Naive thymus-derived CD8-positive, alpha-beta T cell (primary cell): ENCODE data around the gene PLA2G15. TPM values are rescaled to one million over a fixed set of nuclear protein-coding genes. Genes with fewer than 3 reads are reported as not detected.

Experiments
- ATAC-seq, 2 donors: fragments of 150-1000 bp; cut with Tn5 transposase in 1 of 2; sonication (Bioruptor Pico), chemical (Tn5 transposase) in 1 of 2; 1 replicate in 1 of 2; 2 replicates in 1 of 2; pipeline ENCODE4 v1.10.0; 2021; ENCODE audit warnings: mild to moderate bottlenecking in 2 of 2, moderate library complexity in 2 of 2
- POLR2A ChIA-PET: fragments of 350-600 bp; sonication (Branson Sonifier 250); formaldehyde crosslinking; loops from one replicate; lab custom pipeline; 2021; ENCODE audit warnings: antibody characterized with exemption; lab: Charles Lee
- DNase-seq, 10 donors: peaks; one replicate each; pipeline versions ENCODE4 v3.0.0 to v3.0.0-alpha.2; 2020 to 2022
- H3K27ac Mint-ChIP-seq, 10 donors: one replicate each; pipeline ENCODE4 v1.8.0; 2020 to 2022; ENCODE audit warnings: mild to moderate bottlenecking in 10 of 10, mixed read lengths in 10 of 10, moderate library complexity in 4 of 10, inconsistent platforms in 1 of 10
- H3K27me3 Mint-ChIP-seq, 5 donors: one replicate each; pipeline ENCODE4 v1.8.0; 2021 to 2022; ENCODE audit warnings: mixed read lengths in 5 of 5
- H3K36me3 Mint-ChIP-seq, 3 donors: one replicate each; pipeline ENCODE4 v1.8.0; 2020 to 2022; ENCODE audit warnings: mixed read lengths in 3 of 3, mild to moderate bottlenecking in 2 of 3, inconsistent platforms in 1 of 3
- H3K4me1 Mint-ChIP-seq, 4 donors: one replicate each; pipeline ENCODE4 v1.8.0; 2021 to 2022; ENCODE audit warnings: mixed read lengths in 4 of 4
- H3K4me3 Mint-ChIP-seq, 10 donors: one replicate each; pipeline ENCODE4 v1.8.0; 2020 to 2022; ENCODE audit warnings: mild to moderate bottlenecking in 10 of 10, mixed read lengths in 10 of 10, moderate library complexity in 6 of 10, inconsistent platforms in 1 of 10
- H3K9me3 Mint-ChIP-seq, 9 donors: one replicate each; pipeline ENCODE4 v1.8.0; 2020 to 2022; ENCODE audit warnings: mixed read lengths in 9 of 9, mild to moderate bottlenecking in 3 of 9, inconsistent platforms in 1 of 9, moderate library complexity in 1 of 9
- polyA plus RNA-seq, 3 donors: library from polyadenylated mRNA; unstranded; fragments of 300-500 nt; fragmentation: Illumina TruSeq; gene quantifications; one replicate each; pipeline ENCODE4 v1.2.3, GENCODE V29; 2021
- total RNA-seq, 8 experiments: library from RNA in 2 of 8; stranded (reverse) in 2 of 8; gene quantifications; one replicate each; pipeline ENCODE4 v1.2.3 and lab custom pipeline; 2021 to 2026

The PLA2G15 gene
- total and polyA plus RNA-seq, 5 experiments from 2014 or later, result 2.4 to 9.6 (median 6.3) TPM

DNA sequence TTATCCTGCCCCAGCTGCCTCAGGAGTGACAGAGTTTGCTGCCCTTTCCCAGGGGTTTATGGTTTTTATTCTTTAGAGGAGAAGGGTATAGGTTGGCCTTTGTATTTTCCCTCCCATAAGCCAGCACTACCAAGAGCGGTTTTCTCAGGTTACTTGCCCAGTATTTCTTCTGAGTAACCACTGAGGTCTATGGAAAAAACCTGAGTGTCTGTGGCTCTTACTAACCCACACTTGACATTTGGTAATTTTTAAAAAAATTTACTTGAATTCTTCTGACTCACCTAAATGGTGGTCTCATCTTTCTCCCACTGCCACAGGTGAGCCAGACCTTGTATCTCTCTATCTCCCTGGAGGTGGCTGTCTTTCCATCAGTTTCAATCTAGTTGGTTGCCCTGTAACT is 25.2 kb downstream of the PLA2G15 start:
- Mint-ChIP-seq H3K27me3 (peaks cover 0 to 1% (median 0%) of the 10 kb centered on the region in 5 donors), H3K4me3 (peak overlapping the region in 9 of 10 donors; percentile 15 to 79 (median 52)), H3K9me3 (no peaks in the 10 kb centered on the region), H3K27ac (peak overlapping the region; percentile 89 to 100 (median 99)), H3K4me1 (peaks cover 38 to 92% (median 91%) of the 10 kb centered on the region in 4 donors), H3K36me3 (peaks cover 0 to 59% (median 18%) of the 10 kb centered on the region in 3 donors)
- no peak for DNase-seq
- POLR2A ChIA-PET, result interaction anchor here (0.6 to 40.3 kb wide), 4 partner anchors 10 to 300 kb away, joined by 3 to 1294 read pairs (median 7); partner anchors contain the start of genes PRMT7 and SLC7A6OS
- ATAC-seq, result peak in 1 of 2 donors; percentile 47

DNA sequence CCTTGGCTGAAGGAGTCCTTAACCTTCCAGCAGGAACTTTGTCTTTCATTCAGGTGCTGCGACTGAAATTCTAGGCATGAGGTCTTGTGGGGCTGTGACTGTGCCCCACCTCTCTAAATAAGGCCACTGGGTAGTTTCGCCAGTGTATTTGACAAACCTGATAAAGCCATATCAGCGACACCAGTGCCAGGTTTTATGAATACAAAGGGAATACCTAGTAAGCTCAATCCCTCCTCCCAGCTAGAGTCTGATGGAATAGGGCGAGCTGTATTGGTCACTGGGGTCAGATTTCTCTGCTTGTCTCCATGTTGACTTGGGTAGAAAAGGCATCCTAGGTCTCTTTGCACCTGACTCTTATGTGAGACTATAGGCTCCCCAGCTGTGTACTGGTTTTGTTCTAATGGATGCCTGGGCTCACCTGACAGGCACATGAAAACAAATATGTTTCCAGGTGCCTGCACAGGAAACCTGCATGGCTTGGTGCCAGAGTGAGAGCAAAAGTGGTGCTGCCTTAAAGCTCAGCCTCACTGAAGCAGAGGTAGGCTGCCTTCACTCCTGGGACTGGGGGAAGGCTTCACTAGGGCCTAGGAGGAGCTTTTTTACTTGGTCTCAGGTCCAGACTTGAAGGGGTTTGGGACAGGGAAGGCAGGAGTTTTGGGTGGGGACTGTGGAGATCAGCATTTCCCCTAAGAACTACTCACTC is 27.5 kb downstream of the PLA2G15 start:
- Mint-ChIP-seq H3K4me1 (peaks cover 38 to 88% (median 84%) of the 10 kb centered on the region in 4 donors), H3K9me3 (no peaks in the 10 kb centered on the region), H3K27me3 (peaks cover 0 to 1% (median 0%) of the 10 kb centered on the region in 5 donors), H3K36me3 (peaks cover 0 to 60% (median 20%) of the 10 kb centered on the region in 3 donors), H3K4me3 (peak overlapping the region; percentile 68 to 93 (median 80)), H3K27ac (peak overlapping the region; percentile 89 to 100 (median 98))
- peak; percentile 39 to 56 for ATAC-seq
- POLR2A ChIA-PET, result interaction anchor here (0.6 to 40.3 kb wide), 5 partner anchors 10 to 1245 kb away, joined by 3 to 1294 read pairs (median 4); partner anchors contain the start of genes PRMT7, SLC7A6 and SLC7A6OS
- DNase-seq, result peak; percentile 60 to 87 (median 74)

DNA sequence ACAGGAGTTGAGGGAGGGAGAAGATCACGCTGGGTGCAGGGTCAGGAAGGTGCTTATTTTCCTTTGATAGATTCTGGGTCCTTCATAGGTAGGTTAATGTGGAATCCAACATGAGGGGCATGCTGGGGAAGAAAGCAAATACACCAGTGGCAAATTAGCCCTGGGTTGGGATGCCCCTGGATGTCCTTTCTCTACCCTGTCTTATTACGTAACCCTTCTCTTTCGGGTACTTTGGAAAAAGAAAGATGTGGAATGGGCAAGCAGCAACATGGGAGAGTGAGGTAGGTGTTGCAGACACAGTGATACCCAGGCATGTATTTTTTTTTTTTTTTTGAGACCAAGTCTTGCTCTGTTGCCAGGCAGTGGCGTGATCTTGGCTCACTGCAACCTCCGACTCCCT is 28.3 kb downstream of the PLA2G15 start:
- no peak for DNase-seq
- peak overlapping the region; percentile 68 to 93 (median 80) for H3K4me3 Mint-ChIP-seq
- H3K27ac Mint-ChIP-seq, result peak overlapping the region; percentile 89 to 100 (median 98)
- no peaks in the 10 kb centered on the region for H3K9me3 Mint-ChIP-seq
- no peak for ATAC-seq
- H3K36me3 Mint-ChIP-seq, result peaks cover 0 to 52% (median 20%) of the 10 kb centered on the region in 3 donors
- peaks cover 0 to 1% (median 0%) of the 10 kb centered on the region in 5 donors for H3K27me3 Mint-ChIP-seq
- POLR2A ChIA-PET, result interaction anchor here (0.6 to 40.3 kb wide), 6 partner anchors 11 to 1246 kb away, joined by 3 to 1294 read pairs (median 4); partner anchors contain the start of genes PRMT7, SLC7A6 and SLC7A6OS
- peaks cover 32 to 82% (median 78%) of the 10 kb centered on the region in 4 donors for H3K4me1 Mint-ChIP-seq

DNA sequence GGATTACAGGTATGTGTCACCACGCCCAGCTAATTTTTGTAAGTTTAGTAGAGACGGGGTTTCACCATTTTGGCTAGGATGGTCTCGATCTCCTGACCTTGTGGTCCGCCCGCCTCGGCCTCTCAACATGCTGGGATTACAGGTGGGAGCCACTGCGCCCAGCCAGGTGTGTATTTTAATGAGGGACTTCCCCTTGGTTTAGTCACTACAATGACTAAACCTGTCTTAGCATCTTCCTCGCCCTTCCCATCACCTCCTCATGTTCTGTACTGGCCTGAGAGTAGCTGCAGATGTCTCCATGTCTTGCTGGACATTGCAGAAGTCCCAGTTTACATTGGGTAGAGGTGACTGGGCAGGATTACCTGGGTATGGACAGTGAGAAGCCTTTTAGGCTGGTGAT is 28.7 kb downstream of the PLA2G15 start:
- Mint-ChIP-seq H3K36me3 (peaks cover 0 to 52% (median 20%) of the 10 kb centered on the region in 3 donors), H3K27ac (peak overlapping the region; percentile 89 to 100 (median 98))

DNA sequence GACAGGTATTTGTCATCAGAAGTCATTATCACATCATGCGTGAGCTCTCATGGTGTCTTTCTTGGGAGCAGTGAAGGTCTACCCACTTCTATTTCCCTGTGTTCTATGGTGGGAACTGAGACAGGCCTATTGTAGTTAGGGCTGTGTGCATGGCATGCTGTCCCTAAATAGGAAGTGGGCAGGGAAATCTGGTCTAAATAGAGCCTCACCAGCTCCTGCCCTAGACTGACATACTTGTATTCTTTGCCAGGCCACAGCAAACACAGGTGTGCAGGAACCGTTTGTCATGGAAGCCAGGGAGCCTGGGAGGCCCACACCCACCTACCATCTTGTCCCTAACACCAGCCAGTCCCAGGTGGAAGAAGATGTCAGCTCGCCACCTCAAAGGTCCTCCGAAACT is 29.3 kb downstream of the PLA2G15 start:
- Mint-ChIP-seq H3K4me1 (peaks cover 27 to 80% (median 72%) of the 10 kb centered on the region in 4 donors), H3K36me3 (peaks cover 0 to 52% (median 20%) of the 10 kb centered on the region in 3 donors), H3K4me3 (peak overlapping the region in 9 of 10 donors; percentile 54 to 93 (median 80)), H3K27ac (peak overlapping the region; percentile 89 to 100 (median 98)), H3K9me3 (no peaks in the 10 kb centered on the region), H3K27me3 (peaks cover 0 to 1% (median 0%) of the 10 kb centered on the region in 5 donors)
- POLR2A ChIA-PET, result interaction anchor here (0.9 to 40.3 kb wide), 5 partner anchors 8 to 189 kb away, joined by 3 to 1294 read pairs (median 10); partner anchors contain the start of genes NFATC3, PRMT7, SLC7A6 and SLC7A6OS
- no peak for ATAC-seq
- no peak for DNase-seq

More for the DNA sequence above, 28.7 kb downstream of the PLA2G15 start:
- no peak for DNase-seq
- H3K9me3 Mint-ChIP-seq, result no peaks in the 10 kb centered on the region
- H3K27me3 Mint-ChIP-seq, result peaks cover 0 to 1% (median 0%) of the 10 kb centered on the region in 5 donors
- ATAC-seq, result no peak
- peak overlapping the region in 9 of 10 donors; percentile 54 to 93 (median 80) for H3K4me3 Mint-ChIP-seq
- POLR2A ChIA-PET, result interaction anchor here (0.9 to 40.3 kb wide), 6 partner anchors 11 to 1246 kb away, joined by 3 to 1294 read pairs (median 4); partner anchors contain the start of genes NFATC3, PRMT7, SLC7A6 and SLC7A6OS
- H3K4me1 Mint-ChIP-seq, result peaks cover 32 to 82% (median 76%) of the 10 kb centered on the region in 4 donors

DNA sequence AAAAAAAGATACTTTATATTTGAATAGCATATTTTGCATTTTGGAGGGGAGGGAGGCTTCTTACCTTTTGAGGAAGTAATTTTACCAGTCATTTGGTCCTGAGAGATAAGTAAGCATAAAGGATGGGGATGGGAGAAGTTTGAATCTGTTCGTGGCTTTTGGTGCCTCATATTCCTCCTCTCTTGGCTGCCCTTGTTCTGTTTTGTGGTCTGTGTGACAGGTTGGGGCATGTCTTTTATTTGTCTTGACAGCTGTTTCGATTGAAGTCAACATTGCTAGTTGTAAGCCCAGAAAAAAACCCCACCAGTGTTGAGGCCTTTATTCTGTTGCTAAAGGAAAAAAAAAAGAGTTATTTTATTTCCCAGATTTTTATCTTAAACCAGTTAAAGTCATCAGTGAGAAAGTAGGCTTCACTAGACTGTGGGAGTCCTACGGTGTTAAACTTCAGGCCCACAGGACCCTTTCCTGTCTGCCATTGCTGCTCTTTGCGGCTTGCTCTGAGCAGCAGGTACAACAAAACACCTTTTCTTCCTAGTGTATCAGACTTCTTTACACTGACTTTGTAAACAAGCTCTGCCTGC is 30.5 kb downstream of the PLA2G15 start:
- peaks cover 31 to 76% (median 69%) of the 10 kb centered on the region in 4 donors for H3K4me1 Mint-ChIP-seq
- peaks cover 0 to 1% (median 0%) of the 10 kb centered on the region in 5 donors for H3K27me3 Mint-ChIP-seq
- H3K36me3 Mint-ChIP-seq, result peaks cover 0 to 53% (median 20%) of the 10 kb centered on the region in 3 donors
- H3K27ac Mint-ChIP-seq, result peak overlapping the region; percentile 89 to 100 (median 98)
- ATAC-seq (peak; percentile 78 to 82), DNase-seq (peak in 9 of 10 donors; percentile 28 to 83 (median 66))
- POLR2A ChIA-PET, result interaction anchor here (0.6 to 40.3 kb wide), 7 partner anchors 9 to 275 kb away, joined by 3 to 1294 read pairs (median 4); partner anchors contain the start of genes PRMT7, SLC7A6 and SLC7A6OS
- no peaks in the 10 kb centered on the region for H3K9me3 Mint-ChIP-seq
- H3K4me3 Mint-ChIP-seq, result peak overlapping the region; percentile 49 to 93 (median 82)

DNA sequence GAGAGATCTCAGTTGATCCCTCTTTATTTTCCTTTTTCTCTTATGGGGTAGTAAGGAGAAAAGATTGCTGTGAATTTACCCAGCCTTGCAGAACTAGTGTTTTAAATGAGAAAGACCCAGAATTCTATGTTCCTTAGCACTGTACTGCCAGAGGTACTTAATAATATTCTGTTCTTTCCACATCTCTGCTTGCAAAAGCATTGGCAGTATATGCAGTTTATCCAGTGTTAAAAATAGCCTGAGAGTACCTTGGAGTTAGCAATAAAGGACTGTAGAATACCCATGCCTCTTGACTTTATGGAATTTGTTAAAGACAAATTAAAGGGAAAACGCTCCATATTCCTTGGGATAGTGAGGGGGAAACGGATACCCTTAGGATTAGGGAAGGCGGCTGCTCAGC is 31.1 kb downstream of the PLA2G15 start:
- ATAC-seq (peak in 1 of 2 donors; percentile 1), DNase-seq (no peak)
- peaks cover 0 to 1% (median 0%) of the 10 kb centered on the region in 5 donors for H3K27me3 Mint-ChIP-seq
- peaks cover 31 to 77% (median 70%) of the 10 kb centered on the region in 4 donors for H3K4me1 Mint-ChIP-seq
- POLR2A ChIA-PET, result interaction anchor here (0.9 to 40.3 kb wide), 6 partner anchors 10 to 276 kb away, joined by 3 to 1294 read pairs (median 7); partner anchors contain the start of genes PRMT7, SLC7A6 and SLC7A6OS
- H3K36me3 Mint-ChIP-seq, result peaks cover 0 to 53% (median 19%) of the 10 kb centered on the region in 3 donors
- H3K27ac Mint-ChIP-seq, result peak overlapping the region; percentile 89 to 100 (median 98)
- peak overlapping the region; percentile 49 to 93 (median 82) for H3K4me3 Mint-ChIP-seq
- no peaks in the 10 kb centered on the region for H3K9me3 Mint-ChIP-seq

DNA sequence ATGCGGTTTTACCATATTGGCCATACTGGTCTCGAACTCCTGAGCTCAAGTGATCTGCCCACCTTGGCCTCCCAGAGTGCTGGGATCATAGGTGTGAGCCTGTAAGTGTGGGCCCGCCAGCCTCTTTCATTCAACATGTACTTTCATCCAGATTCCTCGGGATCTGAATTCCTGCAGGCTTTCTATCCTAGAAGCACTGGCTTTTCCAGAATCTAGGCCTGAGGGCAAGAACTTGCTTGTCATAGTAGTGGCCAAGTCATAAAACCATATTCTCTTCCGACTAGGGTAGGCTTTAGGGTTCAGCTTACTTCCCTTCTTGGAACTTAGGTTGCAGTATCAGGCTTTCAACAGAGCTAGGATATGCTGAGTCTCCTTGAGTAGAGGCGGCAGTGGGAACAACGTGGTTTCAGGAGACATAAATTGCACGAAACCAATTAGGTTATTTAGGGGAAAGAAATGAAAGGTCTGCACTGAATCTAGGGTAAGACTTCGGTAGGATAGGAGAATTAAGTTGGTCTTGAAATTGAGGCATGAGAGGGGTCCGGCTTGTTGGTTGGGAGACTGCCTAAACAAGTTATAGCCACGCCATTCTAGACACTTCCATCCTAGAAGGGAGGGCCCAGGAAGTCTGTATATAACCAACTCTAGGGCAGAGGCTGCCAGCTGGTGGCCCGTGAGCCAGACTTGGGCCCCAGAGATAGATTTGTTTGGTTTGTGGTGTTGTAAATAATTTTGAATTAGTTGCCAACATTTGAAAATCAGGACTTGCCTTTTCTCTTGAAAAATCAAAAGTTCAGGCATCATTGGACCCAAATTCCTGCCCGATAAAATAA is 34.8 kb downstream of the PLA2G15 start:
- Mint-ChIP-seq H3K27ac (peak overlapping the region; percentile 87 to 97 (median 91)), H3K9me3 (no peaks in the 10 kb centered on the region), H3K27me3 (no peaks in the 10 kb centered on the region), H3K4me1 (peaks cover 41 to 76% (median 70%) of the 10 kb centered on the region in 4 donors), H3K4me3 (peak overlapping the region in 9 of 10 donors; percentile 40 to 81 (median 73)), H3K36me3 (peaks cover 0 to 51% (median 12%) of the 10 kb centered on the region in 3 donors)
- peak in 1 of 10 donors; percentile 41 for DNase-seq
- no peak for ATAC-seq
- POLR2A ChIA-PET, result interaction anchor here (0.6 to 40.3 kb wide), 4 partner anchors 4 to 170 kb away, joined by 3 to 1294 read pairs (median 650); partner anchors contain the start of genes PRMT7, SLC7A6 and SLC7A6OS

DNA sequence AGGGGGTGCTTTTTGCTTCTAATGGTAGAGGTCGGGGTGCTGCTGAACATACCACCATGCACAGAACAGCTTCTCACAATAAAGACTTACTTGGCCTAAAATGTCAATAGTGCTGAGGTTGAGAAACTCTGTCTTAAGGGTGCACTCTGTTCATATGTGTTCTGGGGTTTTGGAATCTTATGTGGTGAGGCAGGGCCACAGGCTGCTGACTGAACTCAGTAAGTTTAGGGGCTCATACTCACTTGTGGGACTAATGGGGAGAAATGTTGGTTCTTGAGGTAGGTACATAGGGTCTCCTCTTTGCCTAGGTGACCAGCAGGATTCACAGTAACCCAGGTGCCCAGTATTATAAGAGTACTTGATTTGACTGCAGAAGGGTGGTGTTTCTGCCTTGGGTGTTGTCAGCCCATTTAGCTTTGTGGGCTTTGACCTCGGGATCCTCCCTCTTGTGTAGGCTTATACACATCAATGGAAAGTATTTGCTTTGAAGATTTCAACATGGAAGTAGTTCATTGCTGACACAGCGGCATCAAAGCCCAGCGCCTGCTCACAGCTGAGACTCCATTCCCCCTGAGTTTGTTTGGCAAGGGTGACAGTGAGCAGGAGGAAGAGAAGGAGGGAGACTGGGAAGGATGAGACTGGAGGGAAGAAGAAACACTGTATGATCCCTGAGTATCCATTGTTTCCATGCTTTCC is 36.3 kb downstream of the PLA2G15 start:
- H3K4me1 Mint-ChIP-seq, result peaks cover 40 to 76% (median 70%) of the 10 kb centered on the region in 4 donors
- H3K36me3 Mint-ChIP-seq, result peaks cover 0 to 44% (median 10%) of the 10 kb centered on the region in 3 donors
- ATAC-seq (peak; percentile 62 to 64), DNase-seq (peak in 7 of 10 donors; percentile 28 to 67 (median 47))
- H3K27me3 Mint-ChIP-seq, result no peaks in the 10 kb centered on the region
- POLR2A ChIA-PET, result interaction anchor here (34.3 to 40.3 kb wide), 2 partner anchors 6 to 14 kb away, joined by 1294 read pairs; partner anchors contain the start of genes PRMT7, SLC7A6 and SLC7A6OS
- H3K9me3 Mint-ChIP-seq, result no peaks in the 10 kb centered on the region
- peak overlapping the region; percentile 86 to 98 (median 91) for H3K27ac Mint-ChIP-seq
- H3K4me3 Mint-ChIP-seq, result peak overlapping the region; percentile 66 to 90 (median 82)

DNA sequence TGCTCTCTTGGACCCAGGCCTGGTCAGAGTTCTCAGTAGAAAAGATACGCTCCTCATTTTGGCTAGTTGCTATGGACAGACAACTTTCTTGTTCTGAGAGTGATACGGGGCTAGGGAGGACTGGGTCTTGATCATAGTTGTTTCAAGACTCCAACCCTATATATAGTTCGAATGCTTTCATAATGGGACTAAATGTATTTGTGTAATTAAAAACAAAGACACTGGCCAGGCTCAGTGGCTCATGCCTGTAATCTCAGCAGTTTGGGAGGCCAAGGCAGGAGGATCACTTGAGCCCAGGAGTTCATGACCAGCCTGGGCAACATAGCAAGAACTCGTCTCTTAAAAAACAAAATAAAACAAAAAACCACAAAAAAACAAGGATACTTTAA is 36.9 kb downstream of the PLA2G15 start:
- peaks cover 0 to 44% (median 10%) of the 10 kb centered on the region in 3 donors for H3K36me3 Mint-ChIP-seq
- peaks cover 43 to 78% (median 73%) of the 10 kb centered on the region in 4 donors for H3K4me1 Mint-ChIP-seq
- POLR2A ChIA-PET, result interaction anchor here (34.3 to 40.3 kb wide), 2 partner anchors 6 to 13 kb away, joined by 1294 read pairs; partner anchors contain the start of genes PRMT7, SLC7A6 and SLC7A6OS
- peak in 1 of 10 donors; percentile 7 for DNase-seq
- H3K27me3 Mint-ChIP-seq, result no peaks in the 10 kb centered on the region
- no peak for ATAC-seq
- peak overlapping the region; percentile 66 to 90 (median 82) for H3K4me3 Mint-ChIP-seq
- peak overlapping the region; percentile 86 to 98 (median 91) for H3K27ac Mint-ChIP-seq
- H3K9me3 Mint-ChIP-seq, result no peaks in the 10 kb centered on the region
